T-helper 2 cell treated with Interferon-gamma antibody and Interleukin-4, amounts not matched to agents 100 ng/mL and 5 ng/mL, for 36 hours (primary cell): Measurements from ENCODE around the gene DLG2. TPM values are rescaled to one million over a fixed set of nuclear protein-coding genes. Genes with fewer than 3 reads are reported as not detected.

Source experiments
- intact Hi-C: fragments of 100-400 bp; cut with micrococcal nuclease; formaldehyde crosslinking; loops from one replicate; pipeline ENCODE4 v1.15.1; 2023
- total RNA-seq: library from RNA; stranded (reverse); gene quantifications from 2 replicates; pipeline ENCODE4 v1.2.3, GENCODE V29; 2022

Gene DLG2
- total RNA-seq, 1 donor from 2014 or later, result 1.0 TPM

GRCh38 chr11:83677730-83678129 lies 1949.4 kb downstream of the DLG2 start:
- intact Hi-C loops, result no loop called here

- intact Hi-C loops, result no loop called here
These were observed 1951.0 kb downstream of the DLG2 start for GRCh38 chr11:83676056-83676601.

GRCh38 chr11:83674102-83674896 lies 1952.8 kb downstream of the DLG2 start:
- intact Hi-C loops, result no loop called here

- intact Hi-C loops, result no loop called here
These were observed 1955.9 kb downstream of the DLG2 start for GRCh38 chr11:83671289-83671688.

GRCh38 chr11:83666149-83666548 lies 1961.0 kb downstream of the DLG2 start:
- intact Hi-C loops, result no loop called here

- intact Hi-C loops, result no loop called here
These were observed 1963.2 kb downstream of the DLG2 start for GRCh38 chr11:83663988-83664387.

- intact Hi-C loops, result no loop called here
These were observed 1963.7 kb downstream of the DLG2 start for GRCh38 chr11:83663446-83663845.

GRCh38 chr11:83662494-83662893 lies 1964.7 kb downstream of the DLG2 start:
- intact Hi-C loops, result no loop called here

- intact Hi-C loops, result no loop called here
These were observed 1965.4 kb downstream of the DLG2 start for GRCh38 chr11:83661491-83662350.

- intact Hi-C loops, result no loop called here
These were observed 1967.7 kb downstream of the DLG2 start for GRCh38 chr11:83659466-83659865.

GRCh38 chr11:83656796-83657330 lies 1970.3 kb downstream of the DLG2 start:
- intact Hi-C loops, result no loop called here

GRCh38 chr11:83655976-83656375 lies 1971.2 kb downstream of the DLG2 start:
- intact Hi-C loops, result no loop called here

GRCh38 chr11:83649528-83649855 lies 1977.7 kb downstream of the DLG2 start:
- intact Hi-C loops, result no loop called here

- intact Hi-C loops, result no loop called here
These were observed 1978.3 kb downstream of the DLG2 start for GRCh38 chr11:83648610-83649527.

- intact Hi-C loops, result no loop called here
These were observed 1981.6 kb downstream of the DLG2 start for GRCh38 chr11:83645561-83645960.

GRCh38 chr11:83643115-83643514 lies 1984.0 kb downstream of the DLG2 start:
- intact Hi-C loops, result no loop called here

- intact Hi-C loops, result no loop called here
These were observed 1984.6 kb downstream of the DLG2 start for GRCh38 chr11:83642500-83642899.

- intact Hi-C loops, result no loop called here
These were observed 1985.6 kb downstream of the DLG2 start for GRCh38 chr11:83641511-83641910.

GRCh38 chr11:83639995-83640758 lies 1987.0 kb downstream of the DLG2 start:
- intact Hi-C loops, result no loop called here

- intact Hi-C loops, result no loop called here
These were observed 1992.0 kb downstream of the DLG2 start for GRCh38 chr11:83635166-83635565.
